G401 (cell line): ENCODE measurements around the gene ANKDD1B. TPM values are rescaled to one million over a fixed set of nuclear protein-coding genes. Genes with fewer than 3 reads are reported as not detected.
A peak's percentile ranks its signal among the peaks of the same experiment; 100 is the strongest.

Experiments
- DNase-seq: peaks from one replicate; pipeline ENCODE4 v3.0.0-alpha.2; 2015; ENCODE audit warnings: low spot score
- in situ Hi-C: cut with HindIII; loops from 2 replicates; pipeline ENCODE4 v1.10.0; 2016; ENCODE audit warnings: low sequenced_read_pairs, mixed read lengths
- total RNA-seq: library from RNA; depleted of rRNA; stranded (reverse); fragments of >200 nt; shearing (Covaris generic); gene quantifications from 2 replicates; pipeline ENCODE4 v1.2.3, GENCODE V29; 2014

Gene ANKDD1B
- total RNA-seq, 1 experiment from 2014 or later, result not detected

DNA sequence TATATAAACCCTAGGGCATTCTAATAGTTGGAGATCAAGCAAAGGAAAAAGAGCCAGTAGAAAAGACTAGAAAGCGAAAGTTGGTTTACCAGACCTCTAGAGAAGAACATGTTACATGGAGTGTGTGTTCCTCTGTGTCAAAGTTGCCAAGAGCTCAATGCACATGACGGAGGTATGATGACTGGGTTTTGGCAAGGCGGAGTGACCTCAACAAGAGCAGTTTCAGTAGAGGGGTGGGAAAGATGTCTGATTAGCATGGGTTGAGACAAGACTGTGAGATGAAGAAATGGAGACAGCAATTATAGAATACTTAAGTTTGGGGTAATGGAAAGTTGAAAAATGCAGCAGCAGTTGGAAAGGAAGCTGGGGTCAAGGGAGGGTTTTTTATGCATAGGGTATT lies 1.6 kb downstream of the ANKDD1B start:
- in situ Hi-C loops, result no loop called here

DNA sequence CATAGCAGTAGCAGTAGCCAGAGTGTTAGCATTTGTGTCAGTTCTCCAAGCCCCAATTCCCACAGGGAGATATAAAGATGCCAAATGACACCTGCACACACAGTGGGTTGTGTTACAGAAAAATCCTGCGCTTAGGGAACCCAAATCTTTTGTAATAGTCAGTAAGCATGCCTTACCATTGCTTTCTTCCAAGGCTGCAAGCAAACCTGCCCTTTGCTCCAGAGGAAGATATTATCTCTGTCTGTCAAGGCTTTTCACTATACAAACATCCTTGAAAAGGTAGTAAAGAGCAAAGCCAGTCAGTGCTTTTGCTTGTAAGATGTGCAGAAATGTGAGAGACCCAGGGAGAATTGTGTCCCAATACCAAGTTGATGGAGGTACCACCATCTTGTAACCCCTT lies 2.9 kb downstream of the ANKDD1B start:
- in situ Hi-C loops, result no loop called here
- peak; percentile 7 for DNase-seq

More for the DNA sequence above, 1.6 kb downstream of the ANKDD1B start:
- DNase-seq, result no peak

DNA sequence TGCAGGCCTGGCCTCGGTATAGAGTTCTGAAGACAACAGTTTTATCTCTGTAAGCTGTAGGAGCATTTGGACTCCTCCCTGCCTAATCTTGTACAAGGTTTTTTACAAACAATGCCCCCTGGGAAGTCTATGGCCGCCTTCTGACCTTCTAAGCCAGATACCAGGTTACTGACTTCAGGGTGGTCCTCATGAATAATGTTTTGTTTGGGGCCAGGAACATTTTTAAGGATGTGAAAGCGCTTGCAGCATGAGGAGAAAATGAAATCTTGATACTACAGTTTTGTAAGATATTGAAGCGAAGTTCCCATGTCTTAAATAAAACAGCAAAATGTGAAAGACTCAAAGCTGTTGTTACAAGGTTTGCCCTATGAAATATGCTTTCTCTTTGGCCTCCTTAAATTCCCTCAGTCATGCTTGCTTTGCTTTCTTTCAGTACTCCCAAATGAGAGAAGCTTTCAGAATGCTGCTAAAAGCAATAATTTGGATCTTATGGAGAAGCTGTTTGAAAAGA lies 5.2 kb downstream of the ANKDD1B start:
- DNase-seq, result no peak
- in situ Hi-C loops, result no loop called here

DNA sequence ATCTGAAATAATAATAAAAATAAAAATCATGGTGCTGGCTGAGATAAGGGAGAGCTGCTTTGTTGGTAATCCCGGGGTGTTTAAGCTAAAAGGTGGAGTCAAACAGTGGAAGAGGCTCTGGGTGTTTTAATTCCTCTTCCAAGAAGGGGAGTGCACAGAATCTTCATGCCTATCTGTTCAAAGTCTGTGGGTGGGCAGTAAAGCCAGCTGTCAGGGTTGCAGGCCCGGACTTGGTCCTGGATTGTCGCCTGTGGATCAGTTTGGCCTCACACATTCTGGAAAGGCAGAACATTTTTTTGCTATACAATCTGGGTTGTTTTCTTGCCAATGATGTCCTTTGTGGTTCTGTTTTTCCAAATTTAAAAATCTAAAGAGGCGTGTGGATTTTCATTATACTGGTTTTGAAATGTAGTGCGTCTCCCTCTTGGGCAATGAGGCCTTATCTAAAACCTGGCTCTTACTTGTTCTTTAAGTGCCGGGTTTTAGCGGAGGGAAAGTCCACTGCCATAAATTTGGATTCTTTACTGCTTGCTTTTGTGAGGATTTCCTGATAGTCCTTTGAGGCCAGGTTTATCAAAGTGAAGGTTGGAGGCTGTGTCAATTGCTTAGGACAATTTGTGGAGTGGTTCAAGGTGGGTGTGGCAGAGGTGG lies 5.8 kb downstream of the ANKDD1B start:
- in situ Hi-C loops, result no loop called here
- peak; percentile 59 for DNase-seq

DNA sequence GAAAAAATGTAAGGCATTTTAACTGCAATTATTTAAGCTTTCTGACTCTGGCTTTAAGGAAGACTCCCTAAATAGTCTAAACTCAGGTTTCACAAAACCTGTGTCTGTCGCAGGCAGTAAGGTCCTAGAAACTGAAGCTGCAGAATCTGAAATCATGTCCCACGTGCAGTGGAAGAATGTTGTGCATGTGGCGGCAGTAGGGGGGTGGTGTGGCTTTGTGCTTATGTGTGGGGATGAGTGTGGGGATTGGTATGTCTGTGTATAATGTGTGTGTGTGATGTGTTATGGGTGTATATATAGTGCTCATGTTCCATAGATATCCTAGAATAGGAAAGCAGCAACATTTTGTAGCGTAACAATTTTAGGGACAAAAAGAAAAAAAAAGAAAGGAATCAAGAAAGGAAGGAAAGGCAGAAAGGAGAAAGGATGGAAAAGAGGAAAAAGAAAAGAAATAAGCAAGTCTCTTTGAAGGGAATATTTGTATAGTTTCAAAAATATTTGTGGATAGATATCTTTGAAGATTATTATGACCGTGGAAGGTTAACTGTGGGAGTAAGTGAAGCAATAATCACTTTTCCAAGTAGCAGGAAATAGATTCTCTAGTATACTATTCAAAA lies 6.6 kb downstream of the ANKDD1B start:
- DNase-seq, result no peak
- in situ Hi-C loops, result no loop called here

DNA sequence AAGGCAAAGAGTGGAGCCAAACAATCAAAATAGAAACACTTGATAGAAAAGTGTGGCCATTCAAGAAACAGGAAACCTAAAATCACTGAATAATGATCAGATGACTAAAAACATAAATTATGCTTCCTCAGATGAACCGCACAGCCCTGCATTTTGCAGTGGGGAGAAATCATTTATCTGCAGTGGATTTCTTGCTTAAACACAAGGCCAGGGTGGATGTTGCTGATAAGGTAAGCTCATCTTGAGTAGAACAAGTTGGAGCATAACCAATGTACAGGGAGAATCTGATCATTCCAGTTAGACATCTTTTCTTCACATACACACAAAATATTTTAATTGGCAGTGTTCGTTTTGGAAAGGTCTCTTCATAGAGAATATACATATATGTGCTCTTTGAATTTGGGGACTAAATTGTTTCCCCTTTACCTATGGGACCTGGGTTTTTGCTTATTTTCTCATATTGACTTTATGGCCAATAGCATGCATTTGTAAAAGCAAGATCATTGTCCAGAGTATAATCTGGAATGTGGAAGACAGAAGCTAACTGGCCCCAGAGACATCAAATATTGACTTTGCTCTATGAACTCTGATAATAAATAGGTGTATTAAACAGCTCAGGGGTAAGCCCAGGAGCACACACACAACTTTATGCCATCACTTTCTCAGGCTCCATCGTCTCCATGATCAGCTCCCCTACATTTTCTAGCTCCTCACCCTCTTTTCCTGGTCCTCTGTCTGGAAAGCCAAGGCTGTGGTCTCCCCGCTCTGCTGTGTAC lies 9.1 kb downstream of the ANKDD1B start:
- no peak for DNase-seq
- in situ Hi-C loops, result no loop called here

DNA sequence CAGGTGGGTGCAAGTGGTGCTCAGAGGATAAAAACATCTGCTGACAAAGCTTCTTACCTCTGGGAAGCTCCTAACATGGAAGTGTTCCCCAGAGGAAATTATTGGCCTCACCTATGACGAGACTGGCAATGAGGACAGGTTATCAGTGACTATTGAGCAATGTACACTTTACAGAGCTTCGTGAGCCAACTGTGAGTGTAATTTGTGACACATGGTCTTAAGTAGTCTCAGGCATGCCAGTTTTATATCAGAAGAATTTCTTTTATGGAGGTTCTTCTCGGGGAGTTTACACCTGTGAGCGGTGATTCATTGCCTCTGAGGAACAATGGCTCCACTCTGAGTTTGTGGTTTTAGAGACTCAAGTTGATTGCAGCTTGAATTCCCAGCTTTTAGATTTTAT lies 11.3 kb downstream of the ANKDD1B start:
- DNase-seq, result no peak
- in situ Hi-C loops, result no loop called here

DNA sequence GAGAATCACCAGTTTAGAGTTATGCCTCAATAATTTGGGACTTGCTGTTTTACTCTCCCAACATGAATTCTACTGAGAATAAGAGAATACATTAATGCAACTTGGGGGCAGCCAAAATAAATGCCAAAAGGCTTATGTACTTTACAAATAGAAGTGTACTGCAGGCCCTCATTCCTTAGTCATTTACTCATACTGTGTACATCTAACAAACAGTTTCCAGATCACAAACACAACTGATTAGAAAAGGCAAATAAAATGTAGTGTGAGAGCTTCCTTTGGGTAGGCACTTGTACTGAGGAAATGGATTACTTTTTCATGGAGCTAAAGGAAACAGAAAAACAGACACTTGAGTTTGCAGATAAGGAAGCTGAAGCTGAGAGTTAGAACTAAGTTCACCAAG lies 12.6 kb downstream of the ANKDD1B start:
- DNase-seq, result no peak
- in situ Hi-C loops, result no loop called here

DNA sequence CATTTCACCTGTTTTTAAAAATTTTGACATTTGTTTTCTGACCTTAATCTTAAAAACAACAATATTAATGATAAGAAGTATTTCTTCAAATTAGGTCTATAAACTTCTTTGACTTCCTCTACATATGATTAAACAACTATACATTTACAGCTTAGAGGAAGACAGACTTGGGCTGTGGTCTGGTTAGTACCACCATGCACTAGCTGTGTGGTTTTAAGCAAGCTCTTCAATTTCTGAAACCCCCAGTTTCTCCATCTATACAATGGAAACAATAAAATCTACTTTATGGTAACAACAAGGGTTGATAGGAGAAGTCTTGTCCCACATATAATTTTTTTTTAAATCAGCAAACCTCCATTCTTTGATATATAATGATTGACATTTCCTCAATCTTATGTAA lies 15.7 kb downstream of the ANKDD1B start:
- DNase-seq, result no peak
- in situ Hi-C loops, result no loop called here

DNA sequence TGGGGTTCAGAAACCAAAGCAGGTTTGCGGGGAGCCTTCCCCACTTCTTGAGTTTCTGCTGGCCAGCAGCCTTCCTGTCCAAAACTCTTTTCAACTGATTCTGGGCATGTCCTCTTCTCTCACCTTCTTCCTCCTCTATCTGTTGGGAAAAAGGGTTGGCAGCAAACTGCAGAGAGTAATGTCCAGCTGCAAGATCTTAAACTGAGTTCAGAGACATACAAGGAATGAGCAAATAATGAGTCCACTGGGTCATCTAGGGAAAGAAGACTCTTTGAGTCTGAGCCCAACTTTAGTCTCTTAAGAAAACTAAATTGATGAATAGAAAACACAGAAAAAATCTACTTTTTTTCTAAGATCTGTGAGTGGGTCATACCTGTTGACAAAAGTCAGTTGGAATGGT lies 16.5 kb downstream of the ANKDD1B start:
- no peak for DNase-seq
- in situ Hi-C loops, result no loop called here

DNA sequence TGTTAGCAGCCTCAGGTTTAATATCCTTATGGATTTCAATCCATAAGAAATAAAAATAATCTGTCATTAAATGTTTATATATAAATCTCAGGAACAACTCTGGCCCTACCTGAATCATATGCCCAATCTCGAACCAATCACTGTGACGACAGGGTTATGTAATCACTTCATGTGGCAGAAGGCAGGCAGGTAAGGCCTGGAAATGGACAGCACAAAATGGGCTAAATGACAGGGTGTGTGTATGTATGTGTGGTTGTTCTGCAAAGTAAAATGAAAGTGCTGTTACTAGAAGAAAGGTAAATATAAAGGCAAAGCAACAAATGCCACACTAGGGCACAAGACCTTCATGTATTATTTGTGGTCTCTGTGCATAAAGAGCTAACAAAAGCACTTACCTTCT lies 19.6 kb downstream of the ANKDD1B start:
- no peak for DNase-seq
- in situ Hi-C loops, result no loop called here

DNA sequence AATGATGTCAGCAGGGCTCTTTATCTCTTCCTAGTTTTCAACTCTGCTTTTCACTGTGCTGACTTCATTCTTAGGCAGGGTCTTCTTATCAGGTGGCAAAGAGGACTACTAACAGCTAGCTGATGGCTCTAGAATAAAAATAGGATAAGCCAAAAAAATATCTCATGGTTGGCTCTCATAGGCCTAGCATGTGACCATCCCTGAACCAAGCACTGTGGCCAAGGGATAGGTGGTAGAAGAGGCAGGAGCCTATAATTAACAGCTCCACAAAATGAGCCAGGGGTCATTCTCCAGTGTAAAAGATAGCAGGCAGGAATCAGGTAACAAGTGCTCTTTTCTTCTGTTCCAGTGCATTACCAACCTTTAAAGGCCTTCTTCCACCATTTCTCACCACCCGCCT lies 21.1 kb downstream of the ANKDD1B start:
- in situ Hi-C loops, result no loop called here

DNA sequence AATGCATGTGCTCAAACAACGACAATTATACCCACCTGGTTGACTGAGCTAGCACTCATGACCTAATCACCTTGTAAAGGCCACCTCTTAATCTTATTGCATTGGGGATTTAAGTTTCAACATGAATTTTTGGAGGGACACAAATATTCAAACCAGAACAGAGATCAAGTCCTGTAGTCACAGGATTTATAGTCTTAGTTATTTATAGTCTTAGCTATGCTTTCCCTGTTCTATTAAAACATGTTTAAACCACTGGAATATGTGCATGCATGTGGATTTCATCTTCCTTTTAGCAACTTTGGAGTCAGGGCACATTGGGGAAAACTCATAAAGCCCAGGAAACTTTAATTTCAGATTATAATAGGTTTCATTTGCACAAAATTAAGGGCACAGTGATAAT lies 26.7 kb downstream of the ANKDD1B start:
- in situ Hi-C loops, result no loop called here
- DNase-seq, result no peak

More for the DNA sequence above, 21.1 kb downstream of the ANKDD1B start:
- DNase-seq, result no peak

DNA sequence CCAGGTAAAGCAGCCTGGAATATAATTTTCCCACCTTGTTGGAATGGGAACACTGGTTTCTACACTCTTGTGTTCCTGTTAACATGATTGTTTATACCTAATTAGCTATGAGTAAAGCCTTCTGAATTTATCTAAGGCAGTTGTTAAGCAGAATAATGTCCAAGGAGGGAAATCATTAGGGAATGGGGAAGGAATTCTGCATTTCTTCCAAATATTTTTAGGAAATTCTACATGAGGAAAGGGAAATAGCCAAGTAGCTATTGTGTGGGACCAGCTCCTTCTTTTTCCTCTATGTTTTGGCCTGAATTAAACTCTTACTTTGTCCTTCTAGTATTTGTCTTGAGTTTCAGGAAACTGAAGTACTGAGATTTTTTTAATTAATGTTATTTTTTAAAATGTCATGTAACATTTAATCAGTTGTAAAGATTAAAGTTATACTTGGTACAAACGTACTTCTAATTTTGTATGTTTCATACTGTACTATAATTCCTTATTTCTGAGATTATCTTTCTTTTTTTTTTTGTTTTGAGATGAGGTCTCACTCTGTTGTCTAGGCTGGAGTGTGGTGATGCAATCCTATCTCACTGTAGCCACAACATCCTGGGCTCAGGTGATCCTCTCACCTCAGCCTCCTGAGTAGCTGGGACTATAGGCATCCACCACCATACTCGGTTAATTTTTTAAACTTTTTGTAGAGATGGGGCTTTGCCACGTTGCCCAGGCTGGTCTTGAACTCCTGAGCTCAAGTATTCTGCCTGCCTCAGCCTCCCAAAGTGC lies 28.5 kb downstream of the ANKDD1B start:
- DNase-seq, result no peak
- in situ Hi-C loops, result no loop called here

DNA sequence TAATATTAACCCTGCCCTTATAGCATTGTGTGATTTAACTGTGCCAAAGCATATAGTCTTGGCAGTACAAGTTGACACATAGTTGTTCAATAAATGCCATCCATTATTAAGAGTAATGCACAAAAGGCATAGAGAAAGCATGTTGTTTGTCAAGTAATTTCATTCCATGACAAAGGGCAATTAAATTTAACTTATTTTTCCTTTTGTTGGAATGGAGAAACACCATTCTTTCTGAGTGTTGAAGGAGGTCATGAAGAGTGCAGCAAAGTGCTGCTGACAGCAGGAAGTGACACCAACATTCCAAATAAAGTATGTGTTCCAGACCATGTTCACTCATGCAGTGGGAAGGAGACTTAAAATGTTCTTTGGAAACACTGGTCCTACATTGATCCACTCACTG lies 29.1 kb downstream of the ANKDD1B start:
- in situ Hi-C loops, result no loop called here
- no peak for DNase-seq

DNA sequence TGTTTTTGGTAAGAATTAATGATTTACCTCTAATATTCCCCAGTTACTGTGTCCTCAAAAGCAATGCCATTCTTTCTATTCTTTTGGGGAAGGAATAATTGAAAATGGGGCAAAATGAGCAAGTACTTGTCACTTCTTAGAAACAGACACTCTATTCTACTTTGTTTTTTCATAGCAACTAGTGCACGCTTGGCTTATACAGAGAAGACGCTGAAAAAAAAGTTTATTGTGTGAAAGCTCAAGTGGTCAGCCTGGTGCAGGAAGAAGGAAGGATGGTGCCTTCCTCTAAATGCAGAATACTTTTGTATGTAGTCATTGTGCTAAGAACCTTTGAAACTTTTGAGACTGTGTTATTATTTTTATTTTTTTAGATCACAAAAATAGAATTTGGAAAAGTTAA lies 29.6 kb downstream of the ANKDD1B start:
- in situ Hi-C loops, result no loop called here
- no peak for DNase-seq

DNA sequence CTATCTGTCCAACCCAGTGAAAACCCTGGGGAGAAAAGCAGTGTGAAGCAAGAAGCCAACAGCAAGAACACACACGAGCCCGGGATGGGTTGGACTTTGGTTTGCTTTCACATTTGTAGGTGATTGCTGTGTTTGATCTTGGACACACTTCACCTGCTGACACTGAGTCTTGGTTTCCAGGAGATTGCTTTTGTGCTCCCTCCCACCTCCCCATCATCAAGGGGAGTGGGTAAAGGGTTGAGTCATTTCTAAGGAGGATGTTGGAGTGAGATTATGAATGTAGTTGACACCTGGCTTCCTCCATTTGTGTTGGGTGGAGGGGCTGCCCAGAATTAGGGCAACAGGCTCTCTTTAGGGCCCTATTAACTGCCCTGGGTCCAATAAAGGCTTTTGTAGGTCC lies 37.5 kb downstream of the ANKDD1B start:
- no peak for DNase-seq
- in situ Hi-C loops, result no loop called here

DNA sequence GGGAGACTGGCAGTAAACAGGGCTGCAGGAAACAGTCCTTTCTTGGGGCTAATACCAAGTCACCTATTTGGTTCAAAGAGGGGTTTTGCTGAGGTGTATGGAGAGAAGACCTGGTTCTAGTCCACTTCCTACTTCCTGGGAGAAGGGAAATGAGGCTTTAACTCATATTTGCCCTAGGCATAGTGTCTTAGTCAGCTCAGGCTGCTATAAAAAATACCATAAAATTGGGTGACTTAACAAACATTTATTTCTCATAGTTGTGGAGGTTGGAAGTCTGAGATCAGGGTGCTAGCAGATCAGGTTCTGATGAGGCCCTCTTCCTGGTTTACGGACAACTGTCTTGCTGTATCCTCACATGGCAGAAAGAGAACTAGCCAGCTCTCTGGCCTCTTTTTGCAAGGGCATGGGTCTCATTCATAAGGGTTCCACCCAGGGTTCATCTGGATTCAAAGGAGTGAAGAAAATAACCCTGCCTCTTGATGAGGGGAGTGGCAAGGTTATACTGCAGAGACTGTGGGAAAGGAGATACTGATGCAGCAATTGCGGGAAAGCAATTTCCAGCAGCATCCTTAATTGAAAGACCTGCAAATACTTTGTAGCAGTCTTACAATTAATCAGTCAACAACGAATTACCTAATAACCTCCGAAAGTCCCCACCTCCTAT lies 40.5 kb downstream of the ANKDD1B start:
- in situ Hi-C loops, result no loop called here
- DNase-seq, result no peak

DNA sequence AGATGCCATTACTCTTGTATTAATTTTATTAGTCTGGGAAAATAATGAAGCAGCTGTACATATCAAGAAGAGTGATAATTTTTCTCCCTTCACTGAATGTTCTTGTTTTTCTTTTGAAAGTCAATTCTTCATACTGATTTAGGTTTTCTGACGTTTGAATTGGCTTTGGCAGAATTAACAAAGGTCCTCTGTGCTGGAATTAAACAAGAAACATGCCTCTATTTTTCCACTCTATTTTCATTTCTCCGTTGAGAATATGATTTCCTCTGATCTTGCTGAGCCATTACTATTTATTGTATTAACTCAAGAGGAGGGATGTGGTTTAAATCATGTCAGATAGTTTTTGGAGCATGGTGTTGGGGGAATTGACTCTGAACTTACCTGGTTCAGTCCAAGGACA lies 42.3 kb downstream of the ANKDD1B start:
- DNase-seq, result no peak
- in situ Hi-C loops, result no loop called here
